Measurements from ENCODE around the gene STOM.

Gene STOM

GRCh38 chr9:121318631-121319382 lies 51.2 kb downstream of the STOM start:
- no peak for DNase-seq

GRCh38 chr9:121317737-121318630 lies 52.1 kb downstream of the STOM start:
- no peak for DNase-seq

- no peak for DNase-seq
These were observed 53.1 kb downstream of the STOM start for GRCh38 chr9:121316852-121317373.

- no peak for DNase-seq
These were observed 53.7 kb downstream of the STOM start for GRCh38 chr9:121316378-121316777.

- no peak for DNase-seq
These were observed 56.4 kb downstream of the STOM start for GRCh38 chr9:121313458-121314152.

GRCh38 chr9:121312169-121312568 lies 57.9 kb downstream of the STOM start:
- DNase-seq: no peak

- DNase-seq: no peak
These were observed 59.5 kb downstream of the STOM start for GRCh38 chr9:121310571-121310970.

- DNase-seq: no peak
These were observed 60.1 kb downstream of the STOM start for GRCh38 chr9:121309833-121310425.

GRCh38 chr9:121309171-121309570 lies 60.9 kb downstream of the STOM start:
- DNase-seq: no peak

- DNase-seq: no peak
These were observed 61.3 kb downstream of the STOM start for GRCh38 chr9:121308765-121309164.

GRCh38 chr9:121307976-121308375 lies 62.1 kb downstream of the STOM start:
- DNase-seq: no peak

GRCh38 chr9:121305269-121305994 lies 64.6 kb downstream of the STOM start:
- DNase-seq: no peak

GRCh38 chr9:121304707-121305106 lies 65.3 kb downstream of the STOM start:
- DNase-seq: no peak

GRCh38 chr9:121303456-121304451 lies 66.3 kb downstream of the STOM start:
- no peak for DNase-seq

GRCh38 chr9:121302786-121303185 lies 67.3 kb downstream of the STOM start:
- no peak for DNase-seq

- no peak for DNase-seq
These were observed 67.7 kb downstream of the STOM start for GRCh38 chr9:121302341-121302740.

GRCh38 chr9:121301881-121302286 lies 68.2 kb downstream of the STOM start:
- DNase-seq: no peak

- DNase-seq: no peak
These were observed 69.5 kb downstream of the STOM start for GRCh38 chr9:121300283-121301119.

- no peak for DNase-seq
These were observed 70.4 kb downstream of the STOM start for GRCh38 chr9:121299467-121300282.
